Measurements from ENCODE around the gene TP63. TPM values are rescaled to one million over a fixed set of nuclear protein-coding genes. Genes with fewer than 3 reads are reported as not detected.

The TP63 gene
- total RNA-seq, 4 donors from 2014 or later, result 1.5 to 2.5 TPM; not detected in 2

DNA sequence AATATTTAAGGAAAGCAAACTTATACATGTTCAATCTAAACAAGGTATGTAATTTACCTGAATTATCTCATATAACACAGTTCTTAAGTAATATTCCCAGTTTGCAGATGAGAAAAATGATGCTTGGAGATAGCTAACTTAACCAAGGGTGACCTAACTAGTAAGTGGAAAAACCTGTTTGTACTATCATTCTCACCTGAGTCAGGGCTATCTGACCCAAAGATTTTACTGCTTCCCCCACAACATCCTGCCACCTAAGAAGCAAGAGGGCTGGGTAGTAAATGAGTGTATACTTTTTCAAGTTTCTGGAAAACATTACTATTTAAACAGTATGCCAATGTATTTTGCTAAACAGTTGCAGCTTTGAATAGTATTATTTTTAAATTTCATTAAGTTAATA is 10.6 kb downstream of the TP63 start:
- H3K36me3 ChIP-seq, result no peaks in the 10 kb centered on the region
- H3K4me3 ChIP-seq, result no peak overlapping the region
- H3K27ac ChIP-seq, result no peak overlapping the region
- DNase-seq, result no peak
- H3K27me3 ChIP-seq, result no peaks in the 10 kb centered on the region
- H3K9me3 ChIP-seq, result no peaks in the 10 kb centered on the region
- no peak for TF ChIP-seq POLR2A (IDR thresholded peaks at IDR 0.05)
- TF ChIP-seq, protein P1, sequence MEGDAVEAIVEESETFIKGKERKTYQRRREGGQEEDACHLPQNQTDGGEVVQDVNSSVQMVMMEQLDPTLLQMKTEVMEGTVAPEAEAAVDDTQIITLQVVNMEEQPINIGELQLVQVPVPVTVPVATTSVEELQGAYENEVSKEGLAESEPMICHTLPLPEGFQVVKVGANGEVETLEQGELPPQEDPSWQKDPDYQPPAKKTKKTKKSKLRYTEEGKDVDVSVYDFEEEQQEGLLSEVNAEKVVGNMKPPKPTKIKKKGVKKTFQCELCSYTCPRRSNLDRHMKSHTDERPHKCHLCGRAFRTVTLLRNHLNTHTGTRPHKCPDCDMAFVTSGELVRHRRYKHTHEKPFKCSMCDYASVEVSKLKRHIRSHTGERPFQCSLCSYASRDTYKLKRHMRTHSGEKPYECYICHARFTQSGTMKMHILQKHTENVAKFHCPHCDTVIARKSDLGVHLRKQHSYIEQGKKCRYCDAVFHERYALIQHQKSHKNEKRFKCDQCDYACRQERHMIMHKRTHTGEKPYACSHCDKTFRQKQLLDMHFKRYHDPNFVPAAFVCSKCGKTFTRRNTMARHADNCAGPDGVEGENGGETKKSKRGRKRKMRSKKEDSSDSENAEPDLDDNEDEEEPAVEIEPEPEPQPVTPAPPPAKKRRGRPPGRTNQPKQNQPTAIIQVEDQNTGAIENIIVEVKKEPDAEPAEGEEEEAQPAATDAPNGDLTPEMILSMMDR (IDR thresholded peaks at IDR 0.05), result no peak
- intact Hi-C loops (cut with DNase I; ENCODE audit: low total_unique reads), result no loop called here
- no peaks in the 10 kb centered on the region for H3K4me1 ChIP-seq

- Histone ChIP-seq H3K36me3 (no peaks in the 10 kb centered on the region), H3K27ac (no peak overlapping the region), H3K4me3 (no peak overlapping the region), H3K9me3 (no peaks in the 10 kb centered on the region), H3K27me3 (no peaks in the 10 kb centered on the region), H3K4me1 (no peaks in the 10 kb centered on the region)
- intact Hi-C loops (cut with DNase I; ENCODE audit: low total_unique reads), result no loop called here
- no peak for TF ChIP-seq POLR2A (IDR thresholded peaks at IDR 0.05)
- TF ChIP-seq, protein P1 (IDR thresholded peaks at IDR 0.05), result no peak
- no peak for DNase-seq
These were observed 15.8 kb downstream of the TP63 start for GRCh38 chr3:189646853-189647542.

GRCh38 chr3:189652042-189652441 is 20.9 kb downstream of the TP63 start:
- H3K36me3 ChIP-seq, result no peaks in the 10 kb centered on the region
- DNase-seq, result no peak
- intact Hi-C loops (cut with DNase I; ENCODE audit: low total_unique reads), result no loop called here
- no peak overlapping the region for H3K27ac ChIP-seq
- H3K4me3 ChIP-seq, result no peak overlapping the region
- peaks cover 0 to 3% of the 10 kb centered on the region in 2 donors for H3K9me3 ChIP-seq
- H3K27me3 ChIP-seq, result no peaks in the 10 kb centered on the region
- H3K4me1 ChIP-seq, result no peaks in the 10 kb centered on the region
- TF ChIP-seq POLR2A (IDR thresholded peaks at IDR 0.05), result no peak
- TF ChIP-seq, protein P1 (IDR thresholded peaks at IDR 0.05), result no peak

DNA sequence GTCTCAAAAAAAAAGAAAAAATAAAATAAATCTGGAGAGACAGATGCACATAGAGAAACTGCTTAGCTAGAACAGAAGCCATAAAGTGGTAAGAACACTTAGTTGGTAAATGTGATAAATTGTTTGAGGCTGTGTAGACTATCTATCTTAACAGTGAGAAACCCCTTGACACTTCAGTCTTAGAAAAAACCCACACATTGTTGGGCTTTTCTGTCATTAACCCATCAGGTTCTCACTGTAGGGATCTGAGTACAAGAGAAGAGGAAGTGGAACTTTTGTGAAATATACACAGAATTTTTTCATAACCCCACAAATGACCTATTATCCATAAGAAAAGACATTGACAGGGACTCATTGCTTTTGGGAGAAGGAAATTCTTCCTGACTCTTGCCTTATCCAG is 24.4 kb downstream of the TP63 start:
- DNase-seq, result no peak
- no peak overlapping the region for H3K4me3 ChIP-seq
- peaks cover 0 to 3% of the 10 kb centered on the region in 2 donors for H3K9me3 ChIP-seq
- H3K4me1 ChIP-seq, result no peaks in the 10 kb centered on the region
- H3K27ac ChIP-seq, result no peak overlapping the region
- intact Hi-C loops (cut with DNase I; ENCODE audit: low total_unique reads), result no loop called here
- TF ChIP-seq POLR2A (IDR thresholded peaks at IDR 0.05), result no peak
- TF ChIP-seq, protein P1 (IDR thresholded peaks at IDR 0.05), result no peak
- no peaks in the 10 kb centered on the region for H3K27me3 ChIP-seq
- H3K36me3 ChIP-seq, result no peaks in the 10 kb centered on the region

DNA sequence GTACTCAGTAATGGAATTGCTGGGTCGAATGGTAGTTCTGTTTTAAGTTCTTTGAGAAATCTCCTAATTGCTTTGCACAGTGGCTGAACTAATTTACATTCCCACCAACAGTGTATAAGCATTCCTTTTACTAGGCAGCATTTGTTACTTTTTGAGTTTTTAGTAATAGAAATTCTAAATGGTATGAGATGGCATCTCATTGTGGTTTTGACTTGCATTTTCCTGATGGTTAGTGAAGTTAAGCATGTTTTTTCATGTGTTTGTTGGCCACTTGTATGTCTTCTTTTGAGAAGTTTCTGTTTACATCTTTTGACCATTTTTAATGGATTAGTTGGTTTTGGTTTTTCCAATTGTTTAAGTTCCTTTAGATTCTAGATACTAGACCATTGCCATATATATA is 28.4 kb downstream of the TP63 start:
- TF ChIP-seq, protein P1 (IDR thresholded peaks at IDR 0.05), result no peak
- no peak for TF ChIP-seq POLR2A (IDR thresholded peaks at IDR 0.05)
- Histone ChIP-seq H3K4me1 (no peaks in the 10 kb centered on the region), H3K4me3 (no peak overlapping the region), H3K27me3 (no peaks in the 10 kb centered on the region), H3K9me3 (peaks cover 0 to 3% of the 10 kb centered on the region in 2 donors), H3K27ac (no peak overlapping the region), H3K36me3 (no peaks in the 10 kb centered on the region)
- intact Hi-C loops (cut with DNase I; ENCODE audit: low total_unique reads), result no loop called here
- no peak for DNase-seq

Data from uterus (tissue), 4 donors.